Measurements from ENCODE around the gene CCND1.

CCND1 gene

DNA sequence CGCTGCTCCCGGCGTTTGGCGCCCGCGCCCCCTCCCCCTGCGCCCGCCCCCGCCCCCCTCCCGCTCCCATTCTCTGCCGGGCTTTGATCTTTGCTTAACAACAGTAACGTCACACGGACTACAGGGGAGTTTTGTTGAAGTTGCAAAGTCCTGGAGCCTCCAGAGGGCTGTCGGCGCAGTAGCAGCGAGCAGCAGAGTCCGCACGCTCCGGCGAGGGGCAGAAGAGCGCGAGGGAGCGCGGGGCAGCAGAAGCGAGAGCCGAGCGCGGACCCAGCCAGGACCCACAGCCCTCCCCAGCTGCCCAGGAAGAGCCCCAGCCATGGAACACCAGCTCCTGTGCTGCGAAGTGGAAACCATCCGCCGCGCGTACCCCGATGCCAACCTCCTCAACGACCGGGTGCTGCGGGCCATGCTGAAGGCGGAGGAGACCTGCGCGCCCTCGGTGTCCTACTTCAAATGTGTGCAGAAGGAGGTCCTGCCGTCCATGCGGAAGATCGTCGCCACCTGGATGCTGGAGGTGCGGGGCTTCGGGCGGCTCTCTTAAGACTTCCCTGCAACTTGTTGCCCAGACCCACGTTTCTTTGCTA lies at the start of gene CCND1:
CCND1 (plus strand) TSS at position 162 of the 587 bp plus-strand sequence; CDS start at position 320, 158 bp downstream.
- peak; percentile 86 for DNase-seq (ENCODE audit: low spot score)

DNA sequence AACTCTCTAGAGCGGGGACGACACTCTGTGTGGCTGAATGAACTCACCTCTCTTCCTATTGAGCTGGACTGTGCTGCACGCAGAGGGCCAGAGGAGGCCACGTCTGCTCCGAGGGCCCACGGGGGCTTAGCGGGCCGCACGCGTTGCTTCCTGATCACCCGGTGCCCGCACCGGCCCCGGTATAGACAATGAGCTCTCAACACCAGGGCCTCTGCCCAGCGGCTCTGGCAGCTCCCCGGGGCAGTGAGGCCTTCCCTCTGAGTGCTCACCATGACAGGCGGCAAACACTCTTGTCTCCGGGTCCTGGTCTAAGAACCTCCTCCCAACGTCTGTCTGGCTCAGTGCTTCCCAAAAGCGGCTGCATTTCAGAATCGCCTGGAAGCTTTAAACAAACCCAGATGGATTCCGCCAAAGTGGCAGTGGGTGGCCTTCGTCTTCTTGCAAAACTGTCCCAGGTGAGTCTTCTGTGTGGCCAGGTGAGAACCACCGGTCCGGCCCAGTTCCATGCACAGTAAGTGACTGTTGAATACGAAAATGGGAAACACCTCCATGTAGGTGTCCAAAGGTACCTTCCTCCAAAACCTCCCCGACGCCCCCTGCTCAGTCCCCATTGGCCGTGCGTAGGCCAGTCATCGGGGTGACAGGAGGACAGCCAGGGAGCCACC lies 47.8 kb upstream of the CCND1 start:
- DNase-seq (ENCODE audit: low spot score), result no peak

DNA sequence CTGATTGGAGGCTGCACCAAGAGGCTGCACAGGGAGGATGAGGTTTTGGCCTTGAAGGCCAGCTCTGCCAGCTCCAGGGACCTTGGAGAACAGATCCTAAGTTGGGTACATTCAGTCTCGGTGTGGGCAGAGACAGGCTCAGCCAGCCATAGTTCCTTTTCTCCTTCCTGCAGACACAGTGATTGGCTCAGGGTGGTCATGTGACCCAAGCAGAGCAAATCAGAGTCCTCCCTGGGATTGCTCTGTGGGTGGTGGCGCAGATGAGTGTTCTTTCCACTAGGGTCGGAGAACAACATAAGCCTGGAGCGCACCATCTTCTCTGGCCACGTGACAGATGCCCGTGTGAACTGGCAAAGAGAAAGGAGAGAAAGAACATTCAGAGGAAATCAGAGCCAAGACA lies 47.1 kb upstream of the CCND1 start:
- DNase-seq (ENCODE audit: low spot score), result no peak

DNA sequence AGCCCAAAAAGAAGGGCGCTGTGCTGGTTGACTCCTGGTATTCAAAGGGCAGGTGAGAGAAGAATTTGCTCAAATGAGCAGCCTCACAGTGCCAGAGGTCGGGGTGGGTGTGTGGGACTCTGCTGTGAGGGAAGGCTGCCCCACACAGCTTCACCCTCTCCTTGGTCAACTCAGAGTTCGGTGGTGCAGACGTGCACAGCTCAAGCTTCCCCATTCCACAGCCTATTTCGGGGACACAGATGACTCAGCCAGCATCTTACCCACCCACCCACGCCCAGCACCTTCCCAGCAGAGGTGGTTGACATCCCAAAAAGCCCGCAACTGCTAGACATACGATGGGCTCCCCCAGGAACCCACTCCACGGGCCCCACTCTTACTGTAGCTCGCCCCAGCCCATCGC lies 46.5 kb upstream of the CCND1 start:
- DNase-seq (ENCODE audit: low spot score), result no peak

DNA sequence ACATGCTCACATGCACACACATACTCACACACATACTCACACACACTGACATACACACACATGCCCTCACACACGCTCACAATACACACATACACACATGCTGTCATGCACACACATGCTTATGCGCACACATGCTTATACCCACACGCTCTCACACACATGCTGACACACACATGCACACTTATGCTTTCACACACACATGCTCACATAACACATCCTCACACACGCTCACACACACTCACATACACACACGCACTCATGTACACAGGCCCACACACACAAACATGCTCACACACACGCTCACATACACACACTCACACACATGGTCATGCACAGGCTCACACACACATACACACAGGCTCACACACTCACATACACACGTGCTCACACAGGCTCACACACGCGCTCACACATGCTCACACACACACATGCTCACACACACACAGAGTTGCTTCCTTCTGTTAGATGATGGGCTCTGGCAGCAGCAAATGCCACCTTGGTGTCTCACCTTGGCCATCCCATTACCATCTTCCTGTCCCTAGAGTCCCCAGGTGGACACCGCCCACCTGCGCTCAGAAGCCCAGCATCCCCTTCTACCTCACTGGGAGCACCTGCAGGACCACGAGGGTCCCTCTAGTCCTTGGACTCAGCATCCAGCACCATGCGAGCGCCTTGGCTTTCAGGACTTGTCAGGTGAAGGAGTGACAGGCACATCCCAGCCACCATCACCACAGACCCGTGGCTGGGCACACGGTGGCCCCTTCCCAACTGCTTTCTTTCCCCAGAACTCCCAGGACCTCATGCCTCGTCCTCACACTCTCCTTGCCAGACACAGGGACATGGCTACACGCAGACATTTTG lies 44.9 kb upstream of the CCND1 start:
- DNase-seq (ENCODE audit: low spot score), result no peak

DNA sequence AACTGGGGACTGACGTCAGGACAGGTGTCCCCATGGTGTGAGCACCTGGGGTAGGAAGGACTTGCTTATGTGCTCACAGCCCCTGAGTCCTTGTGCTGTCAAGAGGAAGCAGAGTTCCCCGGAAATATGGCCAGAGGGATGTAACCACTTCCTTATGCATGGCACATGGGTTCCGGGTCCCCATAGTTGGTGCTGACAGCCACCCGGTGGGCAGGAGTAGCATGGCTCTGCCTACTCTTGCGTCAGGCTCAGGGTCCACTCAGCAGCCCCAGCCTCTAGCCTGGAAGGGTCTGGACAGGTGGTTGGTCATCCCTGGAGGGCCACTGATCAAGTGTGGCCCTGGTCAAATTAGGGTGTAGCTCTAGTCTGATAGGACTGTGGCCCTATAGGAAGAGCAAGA lies 42.8 kb upstream of the CCND1 start:
- DNase-seq (ENCODE audit: low spot score), result no peak

DNA sequence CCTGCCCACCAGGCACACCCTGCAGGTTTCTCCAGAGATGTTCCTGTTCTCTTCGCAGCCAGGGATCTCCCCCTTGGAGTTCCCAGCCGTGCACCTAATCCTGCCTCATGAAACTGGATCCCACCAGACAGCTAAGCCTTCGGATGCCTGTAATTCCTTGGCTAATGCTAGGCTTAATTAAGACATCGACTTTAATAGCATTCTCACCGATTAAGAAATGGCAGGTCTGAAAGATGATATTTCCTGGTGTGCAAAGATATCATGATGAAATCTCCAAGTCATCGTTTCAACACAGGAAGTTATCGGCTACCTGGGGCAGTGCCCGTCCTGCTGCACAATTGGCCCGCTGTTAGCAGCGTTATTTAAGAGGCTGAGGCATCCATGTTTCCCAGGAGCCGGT lies 41.5 kb upstream of the CCND1 start:
- no peak for DNase-seq (ENCODE audit: low spot score)

DNA sequence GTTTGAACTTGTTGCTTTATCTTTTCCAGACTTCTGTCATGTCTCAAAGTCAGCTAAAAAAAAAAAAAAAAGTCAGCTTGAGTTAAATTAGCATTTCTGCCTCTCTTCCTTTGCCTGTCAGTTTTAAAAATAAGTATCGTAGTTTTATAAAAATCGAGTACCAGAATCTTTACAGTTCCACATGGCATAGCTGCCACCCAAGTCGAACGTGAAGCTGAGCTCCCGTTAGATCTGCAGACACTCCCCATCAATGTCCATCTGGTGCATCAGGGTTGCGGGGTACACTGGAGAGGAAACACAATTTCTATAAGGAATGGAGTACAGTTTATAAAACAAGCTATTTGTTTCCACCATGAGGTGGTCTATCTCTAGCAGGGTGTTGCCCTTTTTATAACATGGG lies 41.0 kb upstream of the CCND1 start:
- no peak for DNase-seq (ENCODE audit: low spot score)

DNA sequence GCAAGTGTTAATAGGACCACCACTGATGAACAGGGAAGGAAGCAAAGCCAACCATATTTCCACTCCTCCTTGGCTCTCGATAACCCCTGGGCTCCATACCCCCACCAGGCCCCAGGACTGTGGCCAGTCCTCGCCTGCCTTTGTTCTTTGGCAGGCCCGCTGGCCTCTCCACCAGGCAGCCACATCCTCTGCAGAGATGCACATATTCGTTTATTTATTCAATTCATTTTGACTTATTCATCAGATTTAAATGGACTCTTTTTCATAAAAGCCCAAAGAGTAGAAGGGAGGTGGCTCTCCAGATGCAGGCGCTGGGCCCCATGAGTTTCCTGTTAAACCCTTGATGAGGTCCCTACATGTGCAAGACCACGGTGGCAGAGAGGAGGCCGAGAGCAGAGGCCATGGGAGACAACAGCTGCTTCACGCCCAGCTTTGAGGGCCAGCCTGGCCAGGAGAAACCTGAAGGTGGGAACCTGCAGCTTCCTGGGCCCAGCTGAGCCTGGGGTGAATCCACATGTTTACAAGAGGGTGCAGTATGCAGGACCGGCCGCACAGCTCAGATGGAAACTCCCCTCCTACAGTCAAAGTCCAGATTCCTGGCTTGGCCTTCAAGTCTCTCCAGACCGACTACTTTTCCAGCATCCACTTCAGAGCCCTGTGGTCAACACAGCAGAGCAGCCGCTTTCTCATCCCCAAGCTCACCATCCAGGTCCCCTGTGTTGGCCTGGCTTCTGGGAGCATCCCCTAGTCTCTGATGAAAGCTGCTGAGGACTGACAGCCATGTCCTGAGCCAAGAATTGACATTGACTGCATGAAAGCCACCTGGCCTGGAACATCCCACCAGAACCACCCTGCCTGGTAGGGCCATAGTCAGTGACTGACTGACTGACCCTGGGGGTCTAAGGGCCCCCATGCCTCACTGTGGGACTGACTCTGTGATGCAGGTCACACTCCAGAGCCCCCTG lies 39.7 kb upstream of the CCND1 start:
- no peak for DNase-seq (ENCODE audit: low spot score)

DNA sequence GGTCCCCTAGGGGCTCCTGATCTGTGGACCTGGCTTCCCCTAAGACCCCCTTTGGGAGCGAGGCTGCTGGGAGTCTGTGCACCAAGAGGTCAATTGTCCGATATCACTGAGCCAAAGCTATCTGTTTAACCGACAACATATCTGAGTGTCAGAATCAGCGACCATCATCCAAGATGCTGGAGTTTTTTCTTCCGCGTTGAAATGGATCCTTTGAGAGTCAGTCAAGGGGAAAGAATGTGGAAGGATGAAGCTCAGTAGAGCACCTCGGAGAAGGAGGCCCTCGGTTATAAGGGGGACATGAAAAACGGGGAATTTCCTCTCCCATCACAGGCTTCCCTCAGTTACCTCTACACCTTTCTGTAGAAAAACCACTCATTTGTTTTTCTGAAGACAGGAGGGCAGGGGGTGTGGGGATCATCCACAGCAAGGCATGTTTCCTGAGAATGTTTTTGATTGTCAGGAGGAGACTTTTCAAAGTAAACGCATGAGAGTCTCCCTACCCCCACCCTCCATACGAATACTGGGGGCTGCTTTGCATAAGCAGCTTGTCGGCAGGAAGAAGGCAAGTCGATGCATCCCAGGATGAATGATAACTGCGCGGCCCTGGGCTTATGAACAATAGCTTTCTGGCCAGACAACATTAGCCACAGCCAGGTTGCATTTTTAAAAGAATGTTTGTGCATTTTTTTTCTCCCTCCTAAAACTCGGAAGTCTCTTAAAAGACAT lies 37.7 kb upstream of the CCND1 start:
- DNase-seq (ENCODE audit: low spot score), result no peak

DNA sequence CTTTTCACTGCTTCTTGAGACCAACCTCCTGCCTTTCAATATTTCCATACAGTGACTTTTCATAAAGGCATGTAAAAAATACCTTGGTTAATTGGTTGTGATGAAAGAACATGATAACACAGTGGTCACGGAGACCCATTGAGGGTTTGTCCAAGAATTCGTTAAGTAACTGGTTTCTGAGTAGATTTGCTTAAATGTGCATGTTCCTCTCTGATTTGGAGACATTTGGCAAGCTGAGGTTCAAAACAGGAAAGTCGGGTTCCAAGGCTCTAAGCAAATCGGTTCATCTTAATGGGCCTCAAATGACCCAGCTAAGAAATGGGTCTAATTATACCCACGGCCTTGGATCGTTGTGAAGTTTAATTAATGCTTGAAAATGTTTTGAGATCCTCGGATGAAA lies 36.9 kb upstream of the CCND1 start:
- no peak for DNase-seq (ENCODE audit: low spot score)

DNA sequence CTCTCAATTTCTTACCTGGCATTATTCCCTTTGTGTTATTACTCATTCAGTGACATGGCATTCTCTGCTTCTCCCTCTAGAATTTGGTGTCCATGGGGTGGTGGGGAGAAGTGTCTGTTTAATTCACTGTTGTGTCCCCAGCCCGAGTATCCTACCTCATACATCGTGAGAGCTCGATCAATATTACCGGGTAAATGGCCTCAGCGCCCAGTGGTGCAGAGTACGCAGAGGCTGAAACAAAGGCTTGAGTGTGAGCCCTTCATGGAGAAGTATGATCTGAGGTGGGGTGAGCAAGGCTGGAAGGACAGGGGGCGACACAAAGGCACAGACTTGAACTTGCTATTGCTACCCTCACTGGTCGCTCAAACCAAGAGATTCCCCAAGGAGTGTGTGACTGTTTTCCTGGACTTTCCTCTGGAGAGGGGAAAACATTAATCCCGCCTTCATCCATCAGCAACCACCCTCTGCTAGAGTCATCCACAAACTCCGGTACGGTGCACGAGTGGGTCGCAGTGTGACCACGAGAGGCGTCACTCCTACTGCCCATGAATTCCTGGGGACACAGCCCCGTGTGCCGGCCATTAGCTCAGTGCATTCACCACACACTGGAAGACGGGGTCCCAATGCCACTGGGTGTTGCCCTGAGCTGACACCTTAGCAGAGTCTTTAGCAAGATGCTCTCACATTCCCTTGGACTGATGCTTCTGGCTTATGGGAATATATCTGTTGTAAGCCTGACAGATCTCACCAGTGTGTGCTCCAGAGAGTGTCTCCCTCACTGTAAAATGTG lies 35.0 kb upstream of the CCND1 start:
- no peak for DNase-seq (ENCODE audit: low spot score)

DNA sequence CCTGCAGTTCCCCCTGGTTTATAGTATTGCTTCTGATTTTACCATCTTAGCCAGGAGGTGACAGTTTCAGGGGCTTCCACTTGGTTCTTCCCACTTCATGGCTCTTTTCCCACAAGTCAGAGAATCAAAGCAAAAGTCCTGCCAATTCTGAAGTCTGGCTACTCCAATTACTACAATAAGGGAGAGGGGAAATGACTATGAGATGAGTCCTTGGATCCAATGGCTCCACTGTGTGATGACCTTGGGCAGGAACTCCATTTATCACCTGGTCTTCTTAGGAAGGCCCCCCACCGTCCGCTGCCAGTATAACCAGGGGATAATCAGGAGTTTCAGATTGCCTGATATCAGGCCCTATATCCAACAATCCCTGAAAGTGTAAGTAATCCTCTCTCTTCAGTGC lies 31.6 kb upstream of the CCND1 start:
- DNase-seq (ENCODE audit: low spot score), result peak; percentile 51

DNA sequence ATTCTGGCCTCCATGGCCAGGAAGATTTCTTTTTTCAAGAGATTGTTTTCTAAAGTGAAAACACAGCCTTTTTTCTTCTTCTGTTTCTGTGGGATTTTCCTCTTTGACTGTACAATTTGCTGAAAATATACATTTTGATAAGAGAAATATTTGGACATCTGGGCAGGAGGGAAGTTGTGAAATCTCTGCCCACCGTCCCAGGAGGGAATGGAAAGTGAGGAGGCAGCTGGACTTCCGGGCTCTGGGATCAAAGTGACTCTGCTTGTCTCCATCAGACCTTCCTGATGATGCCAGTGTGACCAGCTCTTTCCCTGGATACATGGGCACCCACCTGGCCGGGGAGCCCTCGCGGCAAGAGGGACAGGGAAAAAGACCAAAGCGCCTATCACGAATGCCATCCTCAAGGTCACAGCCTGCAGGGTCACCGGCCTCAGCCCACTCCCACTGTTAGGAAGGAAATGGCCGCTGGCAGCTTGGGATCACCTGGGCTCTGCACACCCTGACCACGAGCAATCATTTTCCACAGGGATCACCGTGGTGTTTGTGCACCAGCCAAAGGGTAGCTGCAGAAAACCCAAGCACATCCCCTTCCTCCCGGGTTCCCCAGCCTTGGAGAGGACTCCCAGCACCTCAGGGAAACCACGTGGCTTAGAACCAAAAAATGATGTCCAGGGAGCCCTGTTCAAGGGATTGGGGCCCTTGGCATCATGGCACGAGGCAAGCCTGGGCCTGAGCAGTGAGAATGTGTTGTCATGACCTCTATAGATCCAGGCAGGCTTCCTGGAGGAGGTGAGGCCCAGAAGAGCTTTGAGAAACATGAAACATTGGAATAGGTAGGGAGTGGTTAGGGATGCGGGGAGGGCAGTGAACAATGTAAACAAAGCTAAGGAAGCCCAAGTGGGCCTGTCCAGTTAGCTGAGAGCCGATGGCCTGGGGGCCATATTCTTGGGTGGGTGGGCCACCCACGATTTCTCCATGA lies 29.1 kb upstream of the CCND1 start:
- no peak for DNase-seq (ENCODE audit: low spot score)

DNA sequence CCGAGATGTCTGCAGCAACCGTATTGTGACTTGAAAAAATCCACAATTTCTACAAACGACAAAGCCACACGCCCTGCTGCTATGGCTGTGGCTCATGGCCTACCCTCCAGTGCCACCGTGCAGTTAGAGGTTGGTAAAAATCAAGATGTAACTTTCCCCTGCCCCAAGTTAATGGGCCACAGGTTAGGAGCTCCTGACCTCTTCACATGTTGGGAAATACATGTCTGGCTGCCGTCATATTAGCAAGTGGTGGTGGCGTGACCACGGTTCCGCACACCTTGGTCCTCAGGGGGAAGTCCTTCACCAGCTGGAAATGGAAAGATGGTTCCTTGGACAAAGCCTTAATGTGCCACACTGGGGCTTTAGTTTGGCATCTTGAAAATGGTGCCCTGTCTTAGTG lies 27.4 kb upstream of the CCND1 start:
- no peak for DNase-seq (ENCODE audit: low spot score)

DNA sequence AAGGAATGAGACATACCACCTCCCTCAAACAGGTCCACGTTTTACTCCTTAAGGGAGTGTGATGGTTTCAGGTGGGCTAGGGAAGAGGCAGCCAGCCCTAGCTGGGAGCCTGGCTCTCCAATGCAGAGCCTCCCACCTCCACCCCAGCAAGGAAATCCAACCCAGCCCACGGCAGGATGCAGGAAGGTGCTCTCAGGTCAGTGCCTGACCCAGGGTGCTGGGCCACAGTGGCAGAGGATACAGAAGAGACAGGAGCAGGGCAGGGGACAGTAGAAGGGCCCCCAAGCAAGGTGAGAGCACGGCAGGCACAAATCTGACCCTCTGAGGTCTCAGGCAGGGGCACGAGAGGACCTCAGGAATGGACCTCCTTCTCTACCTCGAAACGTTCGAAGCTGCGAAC lies 26.9 kb upstream of the CCND1 start:
- DNase-seq (ENCODE audit: low spot score), result no peak

DNA sequence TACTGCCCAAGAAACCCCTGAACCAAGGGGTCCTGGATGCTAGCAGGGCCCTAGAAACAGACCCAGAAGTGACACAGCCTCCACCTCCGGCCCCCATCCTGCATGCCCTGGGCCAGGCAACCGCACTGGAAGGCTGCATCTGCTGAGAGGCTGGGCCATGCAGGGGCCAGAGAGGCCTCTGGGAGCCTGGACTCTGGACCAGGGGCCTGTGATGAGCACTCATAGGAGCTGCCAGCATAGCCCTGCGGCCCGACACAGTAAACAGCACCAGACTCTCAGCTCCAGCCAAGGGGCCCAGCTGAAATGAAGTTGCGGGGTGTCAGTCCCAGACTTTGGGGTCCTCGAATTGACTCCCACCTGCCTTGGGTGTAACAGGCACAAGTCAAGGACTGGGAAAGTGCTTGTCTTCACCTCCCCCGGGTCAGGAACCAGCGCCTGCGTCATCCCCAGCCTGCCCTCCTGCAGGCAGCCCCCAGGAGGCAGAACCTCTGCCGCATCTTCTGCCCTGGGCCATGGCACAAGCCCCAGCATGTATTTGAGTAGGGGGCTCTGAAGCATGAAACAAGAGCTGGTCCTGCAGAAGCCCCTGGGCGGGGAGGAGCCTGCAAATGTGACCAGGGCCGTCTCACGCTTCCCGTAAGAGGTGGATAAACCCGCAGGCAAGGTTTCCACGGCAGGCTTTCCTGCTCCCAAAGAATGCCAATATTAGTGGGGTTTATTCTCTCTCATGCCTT lies 25.2 kb upstream of the CCND1 start:
- DNase-seq (ENCODE audit: low spot score), result no peak

DNA sequence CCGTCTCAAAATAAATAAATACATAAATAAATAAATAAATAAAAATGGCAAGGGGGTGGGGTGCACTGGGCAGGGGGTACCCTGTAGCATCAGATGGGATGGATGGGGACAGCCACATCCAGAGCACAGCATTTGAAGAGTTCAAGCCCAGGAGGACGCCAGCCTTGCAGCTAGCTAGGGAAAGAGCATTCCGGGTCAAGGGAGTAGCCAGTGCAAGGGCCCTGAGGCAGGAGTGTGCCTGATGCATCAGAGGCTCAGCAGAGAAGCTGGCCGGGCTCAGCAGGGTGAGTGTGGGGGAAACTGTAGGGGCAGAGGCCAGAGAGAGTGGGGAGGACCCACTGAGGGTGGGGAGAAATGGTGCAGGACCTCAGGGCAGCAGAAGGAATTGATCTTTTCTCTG lies 23.7 kb upstream of the CCND1 start:
- DNase-seq (ENCODE audit: low spot score), result no peak

DNA sequence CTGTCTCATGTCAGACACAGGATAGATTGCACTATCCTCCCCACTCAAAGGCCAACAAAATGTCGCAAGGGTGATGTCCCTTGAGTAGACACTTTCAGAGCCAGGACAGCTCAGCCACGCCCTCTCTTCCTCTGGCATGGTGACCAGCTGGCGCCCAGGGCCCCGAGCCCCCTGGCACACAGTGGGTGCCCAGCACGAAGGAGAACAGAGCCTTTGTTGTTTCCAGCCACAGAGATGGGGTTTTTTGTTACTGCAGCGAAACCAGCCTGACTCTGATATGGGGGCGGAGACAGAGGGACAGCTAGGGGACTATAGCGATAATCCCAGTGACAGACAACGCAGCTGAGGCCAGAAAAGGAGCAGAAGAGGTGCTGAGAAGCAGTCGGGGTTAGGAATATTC lies 23.3 kb upstream of the CCND1 start:
- no peak for DNase-seq (ENCODE audit: low spot score)
